Measurements from ENCODE around the gene IL17RA. TPM values are rescaled to one million over a fixed set of nuclear protein-coding genes. Genes with fewer than 3 reads are reported as not detected.

Gene IL17RA
- total and polyA plus RNA-seq, 2 experiments from 2014 or later, result 8.4 to 14.6 TPM

GRCh38 chr22:17101475-17102296 lies 16.9 kb downstream of the IL17RA start:
- Histone ChIP-seq H3K79me2 (no peaks in the 10 kb centered on the region), H3K27me3 (no peaks in the 10 kb centered on the region), H3K4me3 (no peak overlapping the region), H3K9me2 (replicated peaks; ENCODE audit: insufficient read depth) (no peaks in the 10 kb centered on the region), H3K36me3 (replicated peaks; ENCODE audit: insufficient read depth, low read depth) (no peaks in the 10 kb centered on the region), H2AFZ (no peak overlapping the region), H3K4me2 (no peak overlapping the region), H3K27ac (no peak overlapping the region), H4K20me1 (ENCODE audit: insufficient read depth, poor library complexity, severe bottlenecking) (no peaks in the 10 kb centered on the region), H3K4me1 (ENCODE audit: insufficient read depth) (no peaks in the 10 kb centered on the region), H3K9me3 (ENCODE audit: low read depth) (no peaks in the 10 kb centered on the region)
- no peak for DNase-seq (ENCODE audit: low spot score)
- 94% methylated on average over 14 of the region's 14 CpGs for WGBS (ENCODE audit: low lambda C conversion rate, missing lambda C conversion rate)
- no peak for TF ChIP-seq EZH2phosphoT487 (IDR thresholded peaks at IDR 0.05; ENCODE audit: low read depth, severe bottlenecking, unreplicated experiment)
- no peak for TF ChIP-seq CTCF (IDR thresholded peaks at IDR 0.05; ENCODE audit: poor library complexity)
- no peak for TF ChIP-seq EZH2 (IDR thresholded peaks at IDR 0.05; ENCODE audit: borderline replicate concordance)

DNA sequence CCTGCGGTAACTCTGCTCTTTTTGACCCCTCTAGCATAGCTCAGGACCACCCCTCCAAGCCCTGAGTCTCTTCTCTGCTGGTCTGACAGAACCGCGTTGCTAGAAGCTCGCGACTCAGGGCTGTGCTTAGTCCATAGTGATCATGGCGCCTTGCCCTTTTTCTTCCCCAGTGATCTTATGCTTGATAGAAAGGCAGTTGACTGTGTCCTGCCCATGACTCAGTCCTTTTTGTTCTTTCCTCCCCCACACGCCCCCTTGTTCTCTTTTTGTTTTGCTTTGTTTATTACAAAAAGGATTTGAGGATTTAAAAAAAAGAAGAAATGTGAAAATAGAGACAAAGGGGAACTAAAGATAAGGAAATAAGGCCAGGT lies 17.5 kb downstream of the IL17RA start:
- TF ChIP-seq CTCF (IDR thresholded peaks at IDR 0.05; ENCODE audit: poor library complexity) (no peak), EZH2 (IDR thresholded peaks at IDR 0.05; ENCODE audit: borderline replicate concordance) (no peak), EZH2phosphoT487 (IDR thresholded peaks at IDR 0.05; ENCODE audit: low read depth, severe bottlenecking, unreplicated experiment) (no peak)
- Histone ChIP-seq H3K9me3 (ENCODE audit: low read depth) (no peaks in the 10 kb centered on the region), H3K4me3 (no peak overlapping the region), H3K27me3 (no peaks in the 10 kb centered on the region), H3K4me2 (no peak overlapping the region), H3K79me2 (no peaks in the 10 kb centered on the region), H4K20me1 (ENCODE audit: insufficient read depth, poor library complexity, severe bottlenecking) (no peaks in the 10 kb centered on the region), H3K4me1 (ENCODE audit: insufficient read depth) (no peaks in the 10 kb centered on the region), H3K27ac (no peak overlapping the region), H3K9me2 (replicated peaks; ENCODE audit: insufficient read depth) (no peaks in the 10 kb centered on the region), H3K36me3 (replicated peaks; ENCODE audit: insufficient read depth, low read depth) (no peaks in the 10 kb centered on the region), H2AFZ (no peak overlapping the region)
- DNase-seq (ENCODE audit: low spot score), result no peak
- WGBS (ENCODE audit: low lambda C conversion rate, missing lambda C conversion rate), result 94% methylated on average over 7 of the region's 7 CpGs

- H2AFZ ChIP-seq, result no peak overlapping the region
- no peaks in the 10 kb centered on the region for H3K9me3 ChIP-seq (ENCODE audit: low read depth)
- no peaks in the 10 kb centered on the region for H3K27me3 ChIP-seq
- no peak overlapping the region for H3K4me2 ChIP-seq
- DNase-seq (ENCODE audit: low spot score), result no peak
- no peaks in the 10 kb centered on the region for H3K9me2 ChIP-seq (replicated peaks; ENCODE audit: insufficient read depth)
- no peak for TF ChIP-seq EZH2 (IDR thresholded peaks at IDR 0.05; ENCODE audit: borderline replicate concordance)
- no peak for TF ChIP-seq EZH2phosphoT487 (IDR thresholded peaks at IDR 0.05; ENCODE audit: low read depth, severe bottlenecking, unreplicated experiment)
- TF ChIP-seq CTCF (IDR thresholded peaks at IDR 0.05; ENCODE audit: poor library complexity), result no peak
- 97% methylated on average over 9 of the region's 9 CpGs for WGBS (ENCODE audit: low lambda C conversion rate, missing lambda C conversion rate)
- no peak overlapping the region for H3K27ac ChIP-seq
- no peak overlapping the region for H3K4me3 ChIP-seq
- H3K79me2 ChIP-seq, result no peaks in the 10 kb centered on the region
- H3K4me1 ChIP-seq (ENCODE audit: insufficient read depth), result no peaks in the 10 kb centered on the region
- H4K20me1 ChIP-seq (ENCODE audit: insufficient read depth, poor library complexity, severe bottlenecking), result no peaks in the 10 kb centered on the region
- H3K36me3 ChIP-seq (replicated peaks; ENCODE audit: insufficient read depth, low read depth), result no peaks in the 10 kb centered on the region
These were observed 18.6 kb downstream of the IL17RA start for GRCh38 chr22:17103351-17103750.

Measured in hepatocyte (in vitro differentiated cells).